Nephron (organoid): ENCODE measurements around the gene PEPD.

Experiments
- H3K27ac Mint-ChIP-seq, 3 experiments: 2 replicates each; pipeline ENCODE4 v1.8.0; 2020; ENCODE audit warnings: mixed read lengths in 3 of 3, mild to moderate bottlenecking in 2 of 3, moderate library complexity in 1 of 3
- H3K27me3 Mint-ChIP-seq: 2 replicates; pipeline ENCODE4 v1.8.0; 2021; ENCODE audit warnings: low read depth, mild to moderate bottlenecking, moderate library complexity, mixed read lengths
- H3K36me3 Mint-ChIP-seq: 2 replicates; pipeline ENCODE4 v1.8.0; 2020; ENCODE audit warnings: low read depth, mixed read lengths
- H3K4me1 Mint-ChIP-seq: 2 replicates; pipeline ENCODE4 v1.8.0; 2020; ENCODE audit warnings: mixed read lengths
- H3K4me3 Mint-ChIP-seq, 3 experiments: 2 replicates each; pipeline ENCODE4 v1.8.0; 2020; ENCODE audit warnings: mild to moderate bottlenecking in 3 of 3, mixed read lengths in 3 of 3, moderate library complexity in 2 of 3
- H3K9me3 Mint-ChIP-seq: 2 replicates; pipeline ENCODE4 v1.8.0; 2020; ENCODE audit warnings: mixed read lengths
- CTCF ChIP-seq, 3 experiments: fragments of 200-600 bp; sonication (generic); IDR thresholded peaks; one replicate each; pipeline ENCODE4 v1.5.0; 2021; ENCODE audit warnings: antibody characterized with exemption in 3 of 3; ENCODE audit not compliant: unreplicated experiment in 3 of 3

The PEPD gene

GRCh38 chr19:33398361-33399060 is 123.1 kb downstream of the PEPD start:
- Mint-ChIP-seq H3K27ac (no peak overlapping the region), H3K4me3 (no peak overlapping the region), H3K27me3 (peaks cover 7% of the 10 kb centered on the region), H3K4me1 (peaks cover 11% of the 10 kb centered on the region), H3K36me3 (no peaks in the 10 kb centered on the region), H3K9me3 (no peaks in the 10 kb centered on the region)
- peak in 2 of 3 experiments; percentile 2 to 15 for TF ChIP-seq CTCF (IDR thresholded peaks at IDR 0.05; ENCODE audit: unreplicated experiment in 3 of 3)

GRCh38 chr19:33397536-33398360 is 123.8 kb downstream of the PEPD start:
- H3K4me1 Mint-ChIP-seq: peaks cover 12% of the 10 kb centered on the region
- no peak overlapping the region for H3K4me3 Mint-ChIP-seq
- no peaks in the 10 kb centered on the region for H3K36me3 Mint-ChIP-seq
- H3K27ac Mint-ChIP-seq: no peak overlapping the region
- H3K9me3 Mint-ChIP-seq: no peaks in the 10 kb centered on the region
- peaks cover 7% of the 10 kb centered on the region for H3K27me3 Mint-ChIP-seq
- TF ChIP-seq CTCF (IDR thresholded peaks at IDR 0.05; ENCODE audit: unreplicated experiment in 3 of 3): peak; percentile 51 to 57 (median 52)

- Mint-ChIP-seq H3K27me3 (peaks cover 7% of the 10 kb centered on the region), H3K4me3 (no peak overlapping the region), H3K36me3 (no peaks in the 10 kb centered on the region), H3K27ac (peak overlapping the region in 1 of 3 experiments; percentile 44), H3K4me1 (peaks cover 12% of the 10 kb centered on the region), H3K9me3 (no peaks in the 10 kb centered on the region)
- no peak for TF ChIP-seq CTCF (IDR thresholded peaks at IDR 0.05; ENCODE audit: unreplicated experiment in 3 of 3)
Measured at GRCh38 chr19:33396701-33397535, 124.7 kb downstream of the PEPD start.

GRCh38 chr19:33395561-33396550 is 125.7 kb downstream of the PEPD start:
- Mint-ChIP-seq H3K27me3 (peaks cover 7% of the 10 kb centered on the region), H3K4me3 (no peak overlapping the region), H3K27ac (peak overlapping the region in 1 of 3 experiments; percentile 69), H3K9me3 (no peaks in the 10 kb centered on the region), H3K36me3 (no peaks in the 10 kb centered on the region), H3K4me1 (peaks cover 12% of the 10 kb centered on the region)
- no peak for TF ChIP-seq CTCF (IDR thresholded peaks at IDR 0.05; ENCODE audit: unreplicated experiment in 3 of 3)
